Panc1 (cell line): ENCODE measurements around the gene NPW. TPM values are rescaled to one million over a fixed set of nuclear protein-coding genes. Genes with fewer than 3 reads are reported as not detected.
A peak's percentile ranks its signal among the peaks of the same experiment; 100 is the strongest.

Source experiments
- ATAC-seq: fragments of 200-7000 bp; cut with Tn5 transposase; 2 replicates; pipeline ENCODE4 v1.9.1; 2020; ENCODE audit warnings: mild to moderate bottlenecking, moderate library complexity
- BruUV-seq: library from RNA; stranded (reverse); fragments of 400-500 nt; replicated peaks from 2 replicates; lab custom pipeline; 2021; lab: Mats Ljungman, UMichigan
- CTCF ChIA-PET: fragments of 300-600 bp; sonication (Branson Sonifier 250); formaldehyde crosslinking; loops from one replicate; lab custom pipeline; 2022; ENCODE audit warnings: antibody characterized with exemption; lab: Charles Lee
- POLR2A ChIA-PET: fragments of 300-600 bp; sonication (Branson Sonifier 250); formaldehyde crosslinking; loops from one replicate; lab custom pipeline; 2022; ENCODE audit warnings: antibody characterized with exemption; lab: Charles Lee
- DNase-seq: peaks from one replicate; pipeline ENCODE4 v3.0.0-alpha.2; 2010; ENCODE audit warnings: low read depth, low spot score
- H3K27ac ChIP-seq: 2 replicates; pipeline ENCODE4 v1.5.1; 2011; ENCODE audit warnings: mild to moderate bottlenecking, low read length, inconsistent platforms
- H3K27me3 ChIP-seq: fragments of 200-500 bp; sonication (Bioruptor generic); 2 replicates; pipeline ENCODE4 v1.6.0; 2014; ENCODE audit warnings: low read length, inconsistent platforms; ENCODE audit not compliant: control insufficient read depth, insufficient read depth
- H3K36me3 ChIP-seq: fragments of 200-500 bp; sonication (Bioruptor generic); 2 replicates; pipeline ENCODE4 v1.5.1; 2014; ENCODE audit warnings: inconsistent platforms, mild to moderate bottlenecking, low read length, moderate library complexity; ENCODE audit not compliant: control insufficient read depth, insufficient read depth
- H3K4me1 ChIP-seq: 2 replicates; pipeline ENCODE4 v1.5.1; 2011; ENCODE audit warnings: inconsistent platforms, mild to moderate bottlenecking, low read length, moderate library complexity; ENCODE audit not compliant: control insufficient read depth, insufficient read depth
- H3K4me3 ChIP-seq, 2 experiments: 2 replicates each; pipeline ENCODE4 v1.5.1; 2011 to 2012; ENCODE audit warnings: low read depth in 2 of 2, low read length in 2 of 2, mild to moderate bottlenecking in 2 of 2, inconsistent platforms in 1 of 2, moderate library complexity in 1 of 2
- H3K9me3 ChIP-seq: fragments of 200-500 bp; sonication (Bioruptor generic); 2 replicates; pipeline ENCODE4 v1.5.1; 2014; ENCODE audit warnings: low read depth, mild to moderate bottlenecking, inconsistent platforms, low read length, moderate library complexity; ENCODE audit not compliant: control insufficient read depth, insufficient read depth
- CTCF ChIP-seq: fragments of 450-650 bp; IDR thresholded peaks from 2 replicates; pipeline ENCODE4 v1.5.1; 2017; ENCODE audit warnings: mild to moderate bottlenecking
- POLR2AphosphoS5 ChIP-seq: IDR thresholded peaks from 2 replicates; pipeline ENCODE4 v1.6.1; 2012; ENCODE audit warnings: mild to moderate bottlenecking, low read depth, low read length, moderate library complexity
- SIN3A ChIP-seq: IDR thresholded peaks from 2 replicates; pipeline ENCODE4 v1.6.1; 2012; ENCODE audit warnings: low read depth, mild to moderate bottlenecking, low read length, moderate library complexity, borderline replicate concordance; ENCODE audit not compliant: insufficient read depth
- TCF7L2 ChIP-seq: IDR thresholded peaks from 2 replicates; pipeline ENCODE4 v1.6.1; 2011; ENCODE audit warnings: mild to moderate bottlenecking, low read depth, low read length, inconsistent platforms
- in situ Hi-C: cut with HindIII; loops from 2 replicates; pipeline ENCODE4 v1.10.0; 2016; ENCODE audit warnings: low sequenced_read_pairs, low pct_unique_long_range_greater_than_20kb
- intact Hi-C: fragments of 100-400 bp; cut with micrococcal nuclease; formaldehyde crosslinking; loops from one replicate; pipeline ENCODE4 v1.10.0; 2022; ENCODE audit not compliant: unreplicated experiment
- total RNA-seq: library from RNA; stranded (reverse); gene quantifications from one replicate; pipeline ENCODE4 v1.2.1, GENCODE V29; 2021; ENCODE audit not compliant: unreplicated experiment
- TF ChIP-seq, protein P1 (sequence below), 2 experiments: IDR thresholded peaks; 2 replicates each; pipeline ENCODE4 v1.6.1; 2011 to 2012; ENCODE audit warnings: low read depth in 2 of 2, control low read depth in 1 of 2, low read length in 1 of 2, mild to moderate bottlenecking in 1 of 2, moderate library complexity in 1 of 2; ENCODE audit not compliant: insufficient read depth in 1 of 2

NPW gene
- total RNA-seq, 1 experiment from 2014 or later = 15.3 TPM

GRCh38 chr16:2031081-2031577 lies 11.5 kb downstream of the NPW start:
- ChIA-PET POLR2A (interaction anchor here (0.6 kb wide), 1 partner anchor 9 kb away, joined by 6 read pairs; no protein-coding TSS in a partner anchor), CTCF (interaction anchor here (0.6 kb wide), 1 partner anchor 9 kb away, joined by 4 read pairs; no protein-coding TSS in a partner anchor)
- DNase-seq = no peak
- TF ChIP-seq, protein P1, sequence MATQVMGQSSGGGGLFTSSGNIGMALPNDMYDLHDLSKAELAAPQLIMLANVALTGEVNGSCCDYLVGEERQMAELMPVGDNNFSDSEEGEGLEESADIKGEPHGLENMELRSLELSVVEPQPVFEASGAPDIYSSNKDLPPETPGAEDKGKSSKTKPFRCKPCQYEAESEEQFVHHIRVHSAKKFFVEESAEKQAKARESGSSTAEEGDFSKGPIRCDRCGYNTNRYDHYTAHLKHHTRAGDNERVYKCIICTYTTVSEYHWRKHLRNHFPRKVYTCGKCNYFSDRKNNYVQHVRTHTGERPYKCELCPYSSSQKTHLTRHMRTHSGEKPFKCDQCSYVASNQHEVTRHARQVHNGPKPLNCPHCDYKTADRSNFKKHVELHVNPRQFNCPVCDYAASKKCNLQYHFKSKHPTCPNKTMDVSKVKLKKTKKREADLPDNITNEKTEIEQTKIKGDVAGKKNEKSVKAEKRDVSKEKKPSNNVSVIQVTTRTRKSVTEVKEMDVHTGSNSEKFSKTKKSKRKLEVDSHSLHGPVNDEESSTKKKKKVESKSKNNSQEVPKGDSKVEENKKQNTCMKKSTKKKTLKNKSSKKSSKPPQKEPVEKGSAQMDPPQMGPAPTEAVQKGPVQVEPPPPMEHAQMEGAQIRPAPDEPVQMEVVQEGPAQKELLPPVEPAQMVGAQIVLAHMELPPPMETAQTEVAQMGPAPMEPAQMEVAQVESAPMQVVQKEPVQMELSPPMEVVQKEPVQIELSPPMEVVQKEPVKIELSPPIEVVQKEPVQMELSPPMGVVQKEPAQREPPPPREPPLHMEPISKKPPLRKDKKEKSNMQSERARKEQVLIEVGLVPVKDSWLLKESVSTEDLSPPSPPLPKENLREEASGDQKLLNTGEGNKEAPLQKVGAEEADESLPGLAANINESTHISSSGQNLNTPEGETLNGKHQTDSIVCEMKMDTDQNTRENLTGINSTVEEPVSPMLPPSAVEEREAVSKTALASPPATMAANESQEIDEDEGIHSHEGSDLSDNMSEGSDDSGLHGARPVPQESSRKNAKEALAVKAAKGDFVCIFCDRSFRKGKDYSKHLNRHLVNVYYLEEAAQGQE (IDR thresholded peaks at IDR 0.05; ENCODE audit: insufficient read depth in 1 of 2, low read depth in 2 of 2, low read length in 1 of 2) = no peak
- TF ChIP-seq POLR2AphosphoS5 (no peak), CTCF (no peak), SIN3A (no peak), TCF7L2 (no peak)
- intact Hi-C loops = no loop called here
- no TSS peak for BruUV-seq
- H3K27ac ChIP-seq = peak overlapping the region; percentile 95
- H3K9me3 ChIP-seq = no peaks in the 10 kb centered on the region
- ATAC-seq = no peak
- in situ Hi-C loops = no loop called here
- H3K4me1 ChIP-seq = peaks cover 79% of the 10 kb centered on the region
- no peaks in the 10 kb centered on the region for H3K27me3 ChIP-seq
- no peak overlapping the region for H3K4me3 ChIP-seq
- no peaks in the 10 kb centered on the region for H3K36me3 ChIP-seq

- Histone ChIP-seq H3K4me3 (no peak overlapping the region), H3K27ac (peak overlapping the region; percentile 95), H3K9me3 (no peaks in the 10 kb centered on the region), H3K4me1 (peaks cover 83% of the 10 kb centered on the region), H3K27me3 (no peaks in the 10 kb centered on the region), H3K36me3 (no peaks in the 10 kb centered on the region)
- DNase-seq = no peak
- POLR2A ChIA-PET = interaction anchor here (0.6 kb wide), 1 partner anchor 108 kb away, joined by 4 read pairs; no protein-coding TSS in a partner anchor
- TF ChIP-seq TCF7L2 (no peak), CTCF (no peak), SIN3A (no peak), POLR2AphosphoS5 (no peak)
- TF ChIP-seq, protein P1 (IDR thresholded peaks at IDR 0.05; ENCODE audit: insufficient read depth in 1 of 2, low read depth in 2 of 2, low read length in 1 of 2) = no peak
- ATAC-seq = peak; percentile 18; the same call in 1 of the 2 replicates
- in situ Hi-C loops (no loop called here), intact Hi-C loops (no loop called here)
- CTCF ChIA-PET = interaction anchor here (0.8 to 1.0 kb wide), 2 partner anchors 10 to 28 kb away, joined by 3 to 14 read pairs; no protein-coding TSS in a partner anchor
- no TSS peak for BruUV-seq
Observed at GRCh38 chr16:2032285-2033056, 12.9 kb downstream of the NPW start.
